Upper lobe of left lung (tissue), 4 donors: ENCODE results near the gene PINK1.

Experiments used
- CTCF ChIP-seq, 6 experiments: fragments of 450-650 bp in 4 of 6; fragments of 200-600 bp in 2 of 6; sonication (generic) in 2 of 6; IDR thresholded peaks; one replicate each; pipeline ENCODE4 v1.5.1; 2016 to 2019; ENCODE audit warnings: antibody characterized with exemption in 6 of 6
- EP300 ChIP-seq, 4 donors: sonication (generic); formaldehyde crosslinking; IDR thresholded peaks; one replicate each; pipeline ENCODE4 v1.5.1; 2017; ENCODE audit warnings: antibody characterized with exemption in 4 of 4, control low read depth in 2 of 4
- POLR2A ChIP-seq, 4 donors: fragments of 450-650 bp; IDR thresholded peaks; one replicate each; pipeline ENCODE4 v1.5.1; 2016 to 2017; ENCODE audit warnings: antibody characterized with exemption in 4 of 4, mild to moderate bottlenecking in 2 of 4

GRCh38 chr1:20645414-20645813, 12.2 kb downstream of the PINK1 start:
- TF ChIP-seq CTCF (IDR thresholded peaks at IDR 0.05) = no peak
- TF ChIP-seq POLR2A (IDR thresholded peaks at IDR 0.05) = no peak
- no peak for TF ChIP-seq EP300 (IDR thresholded peaks at IDR 0.05)
